ENCODE data around the gene RASSF4.

The RASSF4 gene

DNA sequence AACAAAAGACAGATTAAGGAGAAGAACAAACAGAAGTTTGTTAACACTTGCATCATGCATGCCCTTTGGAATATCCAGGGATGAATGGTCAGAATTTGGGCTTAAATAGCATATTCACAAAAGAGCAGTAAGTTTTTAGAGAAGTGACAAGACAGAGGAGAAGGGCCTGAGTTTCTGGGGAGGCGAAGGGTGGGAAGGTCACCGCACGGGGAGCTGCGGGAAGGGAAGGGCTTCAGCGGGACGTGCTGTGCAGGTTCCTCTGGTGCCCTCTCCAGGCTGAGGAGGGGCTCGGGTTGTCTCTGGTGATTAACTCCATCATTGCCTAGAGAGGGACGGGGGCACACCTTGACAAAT, 30.7 kb downstream of the RASSF4 start:
- no peak overlapping the region for H3K27ac Mint-ChIP-seq

DNA sequence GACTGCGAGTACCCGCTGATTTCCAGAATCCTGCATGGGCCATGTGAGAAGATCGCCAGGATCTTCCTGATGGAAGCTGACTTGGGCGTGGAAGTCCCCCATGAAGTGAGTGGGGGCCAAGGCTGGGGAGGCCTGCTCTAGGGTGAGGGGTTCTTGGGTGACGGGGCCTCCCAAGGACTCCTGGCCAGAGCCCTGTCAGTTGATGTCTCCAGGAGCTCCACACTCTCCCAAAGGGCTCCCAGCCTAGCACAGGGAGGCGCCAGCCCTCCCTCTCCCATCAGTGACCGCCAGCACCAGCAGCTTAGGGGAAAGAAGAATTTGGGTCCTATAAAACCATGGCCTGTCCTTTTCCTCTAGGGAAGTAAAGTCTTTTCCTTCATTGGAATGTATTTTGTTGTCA, 31.4 kb downstream of the RASSF4 start:
- Mint-ChIP-seq H3K27me3 (no peaks in the 10 kb centered on the region), H3K36me3 (no peaks in the 10 kb centered on the region), H3K4me1 (ENCODE audit: low read depth) (peaks cover 16% of the 10 kb centered on the region), H3K9me3 (ENCODE audit: low read depth) (no peaks in the 10 kb centered on the region), H3K27ac (no peak overlapping the region), H3K4me3 (no peak overlapping the region)

More for the DNA sequence above, 30.7 kb downstream of the RASSF4 start:
- H3K4me1 Mint-ChIP-seq (ENCODE audit: low read depth) = peaks cover 9% of the 10 kb centered on the region
- no peak overlapping the region for H3K4me3 Mint-ChIP-seq
- no peaks in the 10 kb centered on the region for H3K36me3 Mint-ChIP-seq
- no peaks in the 10 kb centered on the region for H3K9me3 Mint-ChIP-seq (ENCODE audit: low read depth)
- no peaks in the 10 kb centered on the region for H3K27me3 Mint-ChIP-seq

DNA sequence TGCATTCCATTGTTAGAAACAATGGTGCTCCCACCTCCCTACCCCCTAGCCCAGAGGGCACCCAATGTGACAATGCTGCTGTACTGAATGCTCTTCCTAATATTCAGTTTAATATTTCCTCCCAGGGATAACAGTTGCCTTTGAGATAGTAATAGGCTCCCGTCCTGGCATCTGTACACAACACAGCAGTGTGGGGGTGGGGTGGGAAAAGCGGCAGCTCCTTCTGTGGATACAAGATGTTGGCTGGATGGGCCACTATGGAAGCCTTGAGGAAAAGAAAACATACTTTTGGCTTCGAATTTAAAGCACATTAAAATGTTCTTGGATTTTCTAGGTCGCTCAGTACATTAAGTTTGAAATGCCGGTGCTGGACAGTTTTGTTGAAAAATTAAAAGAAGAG, 32.0 kb downstream of the RASSF4 start:
- Mint-ChIP-seq H3K36me3 (no peaks in the 10 kb centered on the region), H3K9me3 (ENCODE audit: low read depth) (no peaks in the 10 kb centered on the region)

DNA sequence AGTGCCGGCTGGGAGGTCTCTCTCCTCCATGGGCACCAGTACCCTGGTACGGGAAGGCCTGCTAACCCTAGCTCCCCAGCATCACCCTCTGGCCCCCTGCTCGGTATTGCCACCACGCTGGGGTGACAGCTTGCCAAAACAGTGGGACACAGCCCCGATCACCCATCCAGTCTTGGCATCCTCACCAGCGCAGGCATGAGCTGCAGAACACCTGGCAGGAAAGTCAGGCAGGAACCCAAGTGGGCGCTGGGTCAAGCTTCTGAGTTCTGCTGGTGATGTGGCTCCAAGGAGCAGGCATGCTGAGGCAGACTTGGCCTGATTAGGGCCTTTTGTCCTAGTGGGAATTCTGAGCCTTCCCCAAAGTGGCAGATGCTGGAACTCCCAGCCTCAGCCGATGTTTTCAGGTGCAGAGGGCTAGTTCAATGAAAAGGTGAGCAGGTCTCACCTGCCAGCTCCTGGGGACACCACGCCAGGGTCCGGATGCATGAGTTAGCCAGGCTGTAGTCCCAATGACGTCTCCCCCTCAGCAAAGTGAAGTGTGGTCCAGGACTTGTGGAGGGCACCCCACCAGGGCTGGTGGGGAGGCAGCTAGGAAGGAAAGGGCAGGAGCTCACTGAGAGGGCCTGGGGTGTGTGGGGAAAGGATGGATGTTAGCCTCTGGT, 32.6 kb downstream of the RASSF4 start:
- no peaks in the 10 kb centered on the region for H3K27me3 Mint-ChIP-seq
- no peak overlapping the region for H3K4me3 Mint-ChIP-seq
- H3K27ac Mint-ChIP-seq = no peak overlapping the region
- no peaks in the 10 kb centered on the region for H3K36me3 Mint-ChIP-seq
- H3K4me1 Mint-ChIP-seq (ENCODE audit: low read depth) = peaks cover 20% of the 10 kb centered on the region
- no peaks in the 10 kb centered on the region for H3K9me3 Mint-ChIP-seq (ENCODE audit: low read depth)

More for the DNA sequence above, 32.0 kb downstream of the RASSF4 start:
- no peak overlapping the region for H3K27ac Mint-ChIP-seq
- no peaks in the 10 kb centered on the region for H3K27me3 Mint-ChIP-seq
- H3K4me3 Mint-ChIP-seq = no peak overlapping the region
- peaks cover 19% of the 10 kb centered on the region for H3K4me1 Mint-ChIP-seq (ENCODE audit: low read depth)

GRCh38 chr10:44992732-44993225, 33.2 kb downstream of the RASSF4 start:
- Mint-ChIP-seq H3K9me3 (ENCODE audit: low read depth) (no peaks in the 10 kb centered on the region), H3K4me3 (no peak overlapping the region), H3K36me3 (no peaks in the 10 kb centered on the region), H3K27me3 (no peaks in the 10 kb centered on the region), H3K27ac (no peak overlapping the region), H3K4me1 (ENCODE audit: low read depth) (peaks cover 22% of the 10 kb centered on the region)

DNA sequence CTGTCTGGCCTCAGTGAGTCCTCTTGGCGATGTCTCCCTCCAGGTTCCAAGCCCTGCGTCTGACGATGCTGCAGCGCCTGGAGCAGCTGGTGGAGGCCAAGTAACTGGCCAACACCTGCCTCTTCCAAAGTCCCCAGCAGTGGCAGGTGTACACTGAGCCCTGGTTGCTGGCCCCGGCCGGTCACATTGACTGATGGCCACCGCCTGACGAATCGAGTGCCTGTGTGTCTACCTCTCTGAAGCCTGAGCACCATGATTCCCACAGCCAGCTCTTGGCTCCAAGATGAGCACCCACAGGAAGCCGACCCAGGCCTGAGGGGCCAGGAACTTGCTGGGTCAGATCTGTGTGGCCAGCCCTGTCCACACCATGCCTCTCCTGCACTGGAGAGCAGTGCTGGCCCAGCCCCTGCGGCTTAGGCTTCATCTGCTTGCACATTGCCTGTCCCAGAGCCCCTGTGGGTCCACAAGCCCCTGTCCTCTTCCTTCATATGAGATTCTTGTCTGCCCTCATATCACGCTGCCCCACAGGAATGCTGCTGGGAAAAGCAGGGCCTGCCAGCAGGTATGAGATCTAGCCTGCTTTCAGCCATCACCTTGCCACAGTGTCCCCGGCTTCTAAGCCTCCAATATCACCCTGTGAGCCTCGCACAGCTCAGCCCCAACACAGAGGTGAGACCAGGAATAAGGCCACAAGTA, 33.8 kb downstream of the RASSF4 start:
- Mint-ChIP-seq H3K36me3 (no peaks in the 10 kb centered on the region), H3K4me3 (no peak overlapping the region), H3K27ac (no peak overlapping the region), H3K27me3 (no peaks in the 10 kb centered on the region), H3K4me1 (ENCODE audit: low read depth) (peaks cover 22% of the 10 kb centered on the region), H3K9me3 (ENCODE audit: low read depth) (no peaks in the 10 kb centered on the region)

- Mint-ChIP-seq H3K4me1 (ENCODE audit: low read depth) (peaks cover 22% of the 10 kb centered on the region), H3K27ac (no peak overlapping the region), H3K27me3 (no peaks in the 10 kb centered on the region), H3K36me3 (no peaks in the 10 kb centered on the region), H3K9me3 (ENCODE audit: low read depth) (no peaks in the 10 kb centered on the region), H3K4me3 (no peak overlapping the region)
Observed at GRCh38 chr10:44993922-44994751, 34.5 kb downstream of the RASSF4 start.

- Mint-ChIP-seq H3K27me3 (no peaks in the 10 kb centered on the region), H3K4me3 (no peak overlapping the region), H3K4me1 (ENCODE audit: low read depth) (peaks cover 25% of the 10 kb centered on the region), H3K27ac (no peak overlapping the region), H3K36me3 (no peaks in the 10 kb centered on the region), H3K9me3 (ENCODE audit: low read depth) (no peaks in the 10 kb centered on the region)
Observed at GRCh38 chr10:44994752-44995530, 35.3 kb downstream of the RASSF4 start.

DNA sequence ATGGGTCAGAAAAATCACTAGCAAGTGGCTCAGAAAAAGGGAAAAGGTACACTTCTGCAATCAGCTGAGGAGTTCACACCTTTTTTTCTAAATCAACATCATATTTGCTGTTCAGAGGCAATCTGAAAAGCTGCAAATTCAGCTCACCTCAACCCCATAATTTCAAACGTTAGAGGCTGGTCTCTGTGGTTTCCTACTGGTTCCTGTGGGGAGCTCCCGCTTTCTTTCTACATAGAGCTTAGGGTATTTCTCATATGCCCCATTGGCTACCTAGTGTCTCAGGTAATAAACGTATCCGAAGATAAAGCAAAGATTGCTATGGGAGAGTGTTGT, 35.9 kb downstream of the RASSF4 start:
- no peaks in the 10 kb centered on the region for H3K9me3 Mint-ChIP-seq (ENCODE audit: low read depth)
- H3K36me3 Mint-ChIP-seq = no peaks in the 10 kb centered on the region
- peaks cover 31% of the 10 kb centered on the region for H3K4me1 Mint-ChIP-seq (ENCODE audit: low read depth)
- no peaks in the 10 kb centered on the region for H3K27me3 Mint-ChIP-seq
- H3K4me3 Mint-ChIP-seq = no peak overlapping the region
- no peak overlapping the region for H3K27ac Mint-ChIP-seq

DNA sequence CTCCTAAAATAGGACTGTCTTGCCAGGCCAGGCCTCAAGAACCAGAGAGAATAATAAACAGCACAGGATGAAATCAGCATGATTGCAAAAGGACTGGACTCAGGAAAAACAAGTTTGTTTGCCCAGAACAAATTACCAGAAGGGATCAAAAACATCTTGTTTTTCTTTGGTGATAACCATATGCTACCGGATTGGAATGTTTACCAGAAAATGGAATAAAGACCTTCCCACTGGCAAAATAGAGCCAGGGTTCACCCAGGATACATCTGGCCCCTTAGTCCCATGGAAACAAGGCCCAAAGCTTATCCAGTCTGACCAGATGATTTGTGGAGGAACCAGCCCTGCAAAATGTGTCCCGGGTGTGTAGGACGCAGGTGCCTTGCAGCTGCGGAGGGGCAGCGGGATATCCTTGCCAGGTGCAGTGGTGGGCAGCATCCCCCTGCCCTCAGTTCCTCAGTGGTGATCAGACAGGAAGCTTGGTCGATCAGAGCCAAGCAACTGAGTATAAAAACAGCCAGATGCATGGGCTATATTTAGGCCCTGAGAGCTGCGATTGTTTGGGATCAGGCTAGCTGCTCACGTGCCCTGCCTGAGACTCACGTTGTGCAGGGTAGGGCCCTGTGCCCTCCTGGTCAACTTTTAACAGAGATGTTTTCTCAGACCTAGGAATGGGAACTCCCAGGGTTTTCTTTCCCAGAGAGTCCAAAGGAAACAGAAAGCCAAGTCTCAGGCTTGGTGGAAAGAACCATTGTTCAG, 36.5 kb downstream of the RASSF4 start:
- Mint-ChIP-seq H3K27me3 (no peaks in the 10 kb centered on the region), H3K4me1 (ENCODE audit: low read depth) (peaks cover 33% of the 10 kb centered on the region), H3K36me3 (no peaks in the 10 kb centered on the region), H3K4me3 (no peak overlapping the region), H3K27ac (no peak overlapping the region), H3K9me3 (ENCODE audit: low read depth) (no peaks in the 10 kb centered on the region)

- H3K4me3 Mint-ChIP-seq = no peak overlapping the region
- H3K27me3 Mint-ChIP-seq = no peaks in the 10 kb centered on the region
- H3K36me3 Mint-ChIP-seq = peaks cover 2% of the 10 kb centered on the region
- peaks cover 2% of the 10 kb centered on the region for H3K9me3 Mint-ChIP-seq (ENCODE audit: low read depth)
- H3K27ac Mint-ChIP-seq = no peak overlapping the region
- peaks cover 39% of the 10 kb centered on the region for H3K4me1 Mint-ChIP-seq (ENCODE audit: low read depth)
Observed at GRCh38 chr10:44997105-44997748, 37.6 kb downstream of the RASSF4 start.

DNA sequence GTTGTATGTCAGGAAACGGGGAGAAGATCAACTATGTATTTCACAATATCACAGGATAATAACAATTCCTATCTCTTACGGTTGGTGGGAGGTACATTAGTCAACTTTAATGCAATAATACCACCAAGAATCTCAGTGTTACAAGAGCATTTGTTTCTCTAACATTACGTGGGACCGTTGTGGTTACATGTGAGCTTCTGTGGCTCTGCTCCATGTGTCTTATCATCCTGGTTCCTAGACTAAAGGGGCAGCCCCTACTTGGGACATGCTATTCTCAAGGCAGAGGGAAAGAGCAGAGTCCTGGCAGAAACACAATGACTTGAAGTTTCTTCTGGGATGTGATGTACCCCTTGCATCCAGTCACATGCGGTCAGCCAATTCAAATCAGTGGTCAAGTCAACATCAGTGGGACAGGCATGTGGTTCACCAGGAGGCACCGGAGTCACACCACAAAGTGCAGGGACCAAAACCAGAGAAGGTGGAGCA, 38.6 kb downstream of the RASSF4 start:
- peaks cover 45% of the 10 kb centered on the region for H3K4me1 Mint-ChIP-seq (ENCODE audit: low read depth)
- no peaks in the 10 kb centered on the region for H3K27me3 Mint-ChIP-seq
- H3K4me3 Mint-ChIP-seq = no peak overlapping the region
- H3K9me3 Mint-ChIP-seq (ENCODE audit: low read depth) = peaks cover 8% of the 10 kb centered on the region
- H3K27ac Mint-ChIP-seq = no peak overlapping the region
- peaks cover 11% of the 10 kb centered on the region for H3K36me3 Mint-ChIP-seq

DNA sequence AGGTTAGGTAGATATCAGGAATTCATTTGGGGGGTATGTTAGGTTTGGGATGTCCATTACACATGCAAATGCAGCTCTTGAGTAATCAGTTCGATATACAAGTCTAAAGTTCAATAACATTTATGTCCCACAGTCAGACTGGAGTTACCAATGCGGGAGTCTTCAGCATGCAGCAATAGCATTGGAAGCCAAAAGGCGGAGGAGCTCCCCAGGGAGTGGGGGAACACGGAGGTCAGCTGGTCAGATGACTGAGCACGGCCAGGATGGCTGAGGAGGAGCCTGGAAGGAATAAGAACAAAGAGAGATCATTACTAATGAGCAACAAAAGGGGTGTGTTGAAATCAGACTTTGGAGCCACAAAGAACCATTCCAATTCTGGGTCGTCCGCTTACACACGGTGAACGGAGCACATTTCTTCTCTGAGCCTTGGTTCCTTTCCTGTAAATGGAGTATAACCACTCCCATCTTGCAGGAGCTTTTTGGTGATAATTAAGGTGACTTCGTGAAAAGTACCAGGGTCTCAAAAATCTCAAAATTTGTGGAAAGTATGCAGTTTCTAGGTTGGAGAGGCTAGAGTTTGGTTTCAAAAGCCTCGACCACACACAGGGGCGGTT, 40.6 kb downstream of the RASSF4 start:
- Mint-ChIP-seq H3K27me3 (no peaks in the 10 kb centered on the region), H3K4me1 (ENCODE audit: low read depth) (peaks cover 36% of the 10 kb centered on the region), H3K9me3 (ENCODE audit: low read depth) (peaks cover 12% of the 10 kb centered on the region), H3K36me3 (peaks cover 30% of the 10 kb centered on the region), H3K27ac (peak overlapping the region; percentile 93), H3K4me3 (peak overlapping the region; percentile 88)
